Pancreas (tissue), 10 donors: ENCODE results near the gene DDX5. TPM values are rescaled to one million over a fixed set of nuclear protein-coding genes. Genes with fewer than 3 reads are reported as not detected.

Source experiments
- ATAC-seq, 4 donors: fragments of 200-7000 bp; cut with Tn5 transposase; one replicate each; pipeline versions ENCODE4 v1.8.0 to v1.9.1; 2020; ENCODE audit warnings: mild to moderate bottlenecking in 4 of 4, moderate library complexity in 4 of 4
- DNase-seq, 6 donors: peaks; one replicate each; pipeline ENCODE4 v3.0.0-alpha.2; 2020
- FAIRE-seq: peaks from 2 replicates; lab custom pipeline; 2012; peaks lifted over from hg19 to GRCh38; lab: Jason Lieb, UNC
- H3K27ac ChIP-seq, 4 donors: fragments of 200-600 bp; sonication (generic); 1 replicate in 3 of 4; 2 replicates in 1 of 4; pipeline versions ENCODE4 v1.5.0 to v1.8.0; 2020
- H3K27me3 ChIP-seq, 4 donors: fragments of 200-600 bp; one replicate each; pipeline ENCODE4 v1.8.0; 2021
- H3K36me3 ChIP-seq, 3 donors: fragments of 200-600 bp; sonication (generic) in 1 of 3; one replicate each; pipeline versions ENCODE4 v1.5.0 to v1.8.0; 2020 to 2021
- H3K4me1 ChIP-seq, 3 donors: fragments of 200-600 bp; one replicate each; pipeline ENCODE4 v1.8.0; 2021
- H3K4me3 ChIP-seq, 4 donors: fragments of 200-600 bp; sonication (generic) in 2 of 4; one replicate each; pipeline versions ENCODE4 v1.5.0 to v1.8.0; 2020 to 2021
- H3K9me3 ChIP-seq, 4 donors: fragments of 200-600 bp; one replicate each; pipeline ENCODE4 v1.8.0; 2021
- CTCF ChIP-seq, 4 donors: fragments of 200-600 bp; sonication (generic) in 3 of 4; IDR thresholded peaks; one replicate each; pipeline versions ENCODE4 v1.5.0 to v1.8.0; 2021; ENCODE audit warnings: antibody characterized with exemption in 4 of 4
- WGBS, 2 donors: extraction: QIAGEN DNeasy Blood & Tissue Kit; methylation state at CpG; one replicate each; pipeline ENCODE4 v1.1.7; 2013; 5-methylcytosine and 5-hydroxymethylcytosine counted together
- intact Hi-C, 3 donors: fragments of 100-400 bp; cut with DNase I; formaldehyde crosslinking; loops; one replicate each; pipeline versions ENCODE4 v1.11.1 to v1.14.2; 2022
- polyA plus RNA-seq, 2 donors: library from polyadenylated mRNA; stranded (reverse); fragments of 200-250 nt; gene quantifications; one replicate each; pipeline ENCODE4 v1.2.3, GENCODE V29; 2013
- total RNA-seq, 6 donors: library from RNA; stranded (reverse); fragmentation: NEBNext Ultra II Directional in 4 of 6; extraction: Animal tissue kit (Norgen Biotek cat#: 25700) in 4 of 6; gene quantifications; one replicate each; pipeline versions ENCODE4 v1.2.1 to v1.2.4, GENCODE V29; 2021 to 2023
- donor health status: healthy with polysubstance abuse.
- donor health status: DM: no; HTN: no; CAD: no; lungs with moderate emphysema.
- donor health status: DM: no; HTN: no; CAD: no.
- donor health status: control.
- donor health status: control.
- donor health status: Bipolar disorder and iron deficiency.
- donor health status: DM: yes; HTN: yes; CAD: no.
- donor health status: DM: no; HTN: no; CAD: no.
- donor health status: DM: no; HTN: no; CAD: no.
- donor health status: DM: yes; HTN: yes; CAD: no.

The DDX5 gene
- total and polyA plus RNA-seq, 8 donors, result 145 to 398 (median 229) TPM

DNA sequence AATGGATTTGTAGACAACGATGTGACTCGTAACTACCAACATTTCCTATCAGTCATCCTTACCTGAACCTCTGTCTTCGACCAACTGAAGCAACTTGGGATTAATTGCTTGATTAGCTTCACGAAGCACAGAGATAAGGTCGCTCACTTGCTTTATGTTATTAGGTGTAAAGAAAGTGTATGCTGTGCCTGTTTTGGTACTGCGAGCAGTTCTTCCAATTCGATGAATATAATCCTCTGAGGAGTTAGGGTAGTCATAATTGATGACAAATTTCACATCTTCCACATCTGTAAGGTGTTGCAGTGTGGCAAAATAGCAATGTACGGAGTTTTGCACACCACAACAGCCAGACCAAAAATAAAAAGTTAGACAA is 5.6 kb downstream of the DDX5 start:
- 77 to 82% methylated on average over 8 of the region's 8 CpGs for WGBS, 2 donors
- FAIRE-seq (no peak), ATAC-seq (no peak), DNase-seq (no peak)
- Histone ChIP-seq H3K9me3 (no peaks in the 10 kb centered on the region), H3K4me1 (peaks cover 20 to 48% (median 37%) of the 10 kb centered on the region in 3 donors), H3K4me3 (no peak overlapping the region), H3K36me3 (peaks cover 15 to 53% (median 50%) of the 10 kb centered on the region in 3 donors), H3K27me3 (no peaks in the 10 kb centered on the region), H3K27ac (no peak overlapping the region)
- intact Hi-C loops, result no loop called here
- TF ChIP-seq CTCF (IDR thresholded peaks at IDR 0.05), result no peak

DNA sequence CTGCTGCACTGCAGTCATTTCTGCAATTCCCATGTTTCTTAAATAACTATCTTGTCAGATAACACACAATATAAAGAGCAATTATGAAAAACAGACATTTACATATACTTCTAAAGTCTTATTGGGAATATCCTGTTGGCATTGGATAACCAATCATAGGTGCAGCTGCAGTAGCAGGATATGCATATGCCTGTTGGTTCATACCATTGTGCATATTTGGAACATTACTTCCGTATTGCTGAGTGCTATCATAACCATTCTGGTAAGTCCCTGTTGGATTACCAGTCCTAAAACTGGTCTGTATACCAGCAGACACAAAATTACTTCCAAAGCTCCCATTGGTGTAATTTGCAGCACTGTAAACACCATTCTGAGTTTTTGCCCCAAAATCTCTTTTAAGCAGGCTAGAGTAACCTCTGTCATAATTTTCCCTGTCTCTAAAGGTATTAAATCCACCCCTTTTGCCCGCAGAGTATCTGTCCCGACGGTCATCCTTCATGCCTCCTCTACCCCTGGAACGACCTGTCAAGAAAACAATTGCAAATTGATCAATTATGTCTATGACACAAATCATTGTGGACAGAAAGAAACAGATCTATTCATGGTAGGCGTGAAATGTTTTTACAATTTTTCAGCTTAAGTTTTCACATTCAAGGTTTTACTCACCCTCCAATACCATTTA is 6.1 kb downstream of the DDX5 start:
- FAIRE-seq (no peak), DNase-seq (no peak), ATAC-seq (no peak)
- Histone ChIP-seq H3K27me3 (no peaks in the 10 kb centered on the region), H3K36me3 (peaks cover 15 to 53% (median 50%) of the 10 kb centered on the region in 3 donors), H3K9me3 (no peaks in the 10 kb centered on the region), H3K4me1 (peaks cover 20 to 53% (median 38%) of the 10 kb centered on the region in 3 donors), H3K4me3 (no peak overlapping the region), H3K27ac (no peak overlapping the region)
- no peak for TF ChIP-seq CTCF (IDR thresholded peaks at IDR 0.05)
- intact Hi-C loops, result loop anchor here in 1 of 3 donors (5.0 kb wide), 1 partner anchor 157 kb away; no protein-coding TSS in a partner anchor
- whole genome bisulfite sequencing, 2 donors, result 82 to 83% methylated on average over 6 of the region's 6 CpGs

DNA sequence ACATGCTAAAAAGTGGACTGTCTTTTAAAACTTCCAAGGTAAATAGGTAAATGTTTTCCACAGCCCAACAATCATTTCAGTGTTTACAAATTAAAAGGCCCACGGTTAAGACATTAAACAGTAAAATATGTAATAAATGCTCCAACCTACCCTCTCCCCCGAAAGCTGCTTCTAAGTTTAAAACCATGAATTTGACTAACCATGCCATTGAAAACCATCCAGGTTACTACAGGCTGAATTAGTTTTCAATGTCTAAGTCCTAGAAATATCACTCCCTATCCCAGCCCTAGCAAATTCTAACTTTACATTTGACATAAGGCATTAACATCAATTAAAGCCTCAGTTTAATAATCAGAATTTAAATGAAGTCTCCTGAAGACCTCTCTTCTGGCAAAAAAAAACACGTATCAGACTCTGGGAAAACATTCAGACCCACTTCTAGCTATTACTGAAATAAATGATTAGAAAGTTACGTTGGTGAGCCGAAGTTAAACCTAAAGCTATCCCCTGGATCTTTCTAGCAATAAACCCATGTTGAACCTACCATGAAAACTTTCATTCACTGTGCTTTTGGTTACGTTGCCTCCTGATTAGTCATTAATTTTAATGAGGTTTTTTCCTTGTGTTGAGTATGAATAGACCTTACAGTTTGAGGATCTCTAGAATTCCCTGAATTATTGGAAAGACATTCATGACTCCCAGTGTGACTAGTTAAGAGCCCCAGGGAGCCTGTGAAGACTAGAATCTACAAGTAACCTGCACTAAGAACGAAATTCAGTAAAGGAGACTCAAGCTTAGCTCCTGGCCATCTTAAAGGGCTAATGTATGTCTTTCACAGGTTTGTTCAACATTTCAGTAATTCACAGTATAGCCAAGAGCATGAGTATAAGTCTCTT is 7.5 kb downstream of the DDX5 start:
- intact Hi-C loops, result loop anchor here in 1 of 3 donors (5.0 kb wide), 1 partner anchor 159 kb away; no protein-coding TSS in a partner anchor
- DNase-seq, result no peak
- TF ChIP-seq CTCF (IDR thresholded peaks at IDR 0.05), result no peak
- FAIRE-seq, result no peak
- 59 to 68% methylated on average over 7 of the region's 7 CpGs for WGBS, 2 donors
- Histone ChIP-seq H3K36me3 (peaks cover 15 to 45% (median 45%) of the 10 kb centered on the region in 3 donors), H3K27me3 (no peaks in the 10 kb centered on the region), H3K27ac (no peak overlapping the region), H3K4me1 (peaks cover 11 to 53% (median 31%) of the 10 kb centered on the region in 3 donors), H3K9me3 (no peaks in the 10 kb centered on the region), H3K4me3 (no peak overlapping the region)
- no peak for ATAC-seq

DNA sequence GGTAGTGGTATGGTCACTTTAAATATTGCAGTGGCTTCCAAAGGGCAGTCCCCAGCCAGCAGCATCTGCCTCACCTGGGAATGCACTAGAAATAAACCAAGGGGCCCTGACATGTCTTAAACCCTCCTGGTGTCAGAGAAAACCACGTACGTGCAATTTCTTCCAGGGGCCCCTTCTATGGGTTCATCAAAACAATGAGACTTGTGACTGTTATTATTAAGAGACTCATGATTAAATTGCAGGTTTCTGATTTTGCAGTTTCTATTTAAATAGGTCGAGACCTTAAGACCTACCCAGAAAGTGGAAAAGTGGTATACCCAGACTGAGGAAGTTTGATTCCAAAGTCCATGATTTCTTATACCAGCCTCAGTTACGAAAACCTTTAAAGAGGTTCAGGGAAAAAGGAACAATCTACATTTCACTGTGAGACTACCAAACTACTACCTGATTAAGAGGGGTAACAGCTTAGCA is 8.5 kb downstream of the DDX5 start:
- Histone ChIP-seq H3K4me3 (peak overlapping the region in 2 of 4 donors; percentile 69 to 79), H3K27ac (peak overlapping the region; percentile 6 to 77 (median 40)), H3K36me3 (peaks cover 15 to 38% (median 35%) of the 10 kb centered on the region in 3 donors), H3K27me3 (no peaks in the 10 kb centered on the region), H3K9me3 (no peaks in the 10 kb centered on the region), H3K4me1 (peaks cover 2 to 45% (median 23%) of the 10 kb centered on the region in 3 donors)
- no peak for TF ChIP-seq CTCF (IDR thresholded peaks at IDR 0.05)
- intact Hi-C loops, result loop anchor here in 1 of 3 donors (5.0 kb wide), 1 partner anchor 160 kb away; no protein-coding TSS in a partner anchor
- FAIRE-seq (no peak), ATAC-seq (no peak), DNase-seq (no peak)
- WGBS, 2 donors, result 41 to 55% methylated on average over 4 of the region's 4 CpGs
